Calu3 (cell line): Measurements from ENCODE around the gene EGFLAM. TPM values are rescaled to one million over a fixed set of nuclear protein-coding genes. Genes with fewer than 3 reads are reported as not detected.
"Not testable (repeated sequence)": the region's sequence is repeated elsewhere in the genome, so short reads cannot be mapped to it uniquely, and the experiment has no call there.

ENCODE experiments used
- BruUV-seq: library from RNA; stranded (reverse); fragments of 400-500 nt; replicated peaks from 2 replicates; lab custom pipeline; 2021; lab: Mats Ljungman, UMichigan
- CTCF ChIA-PET: fragments of 300-600 bp; sonication (Branson Sonifier 250); formaldehyde crosslinking; loops from one replicate; lab custom pipeline; 2022; ENCODE audit warnings: antibody characterized with exemption; lab: Charles Lee
- DNase-seq: peaks from one replicate; pipeline ENCODE4 v3.0.0; 2022
- H3K27ac Mint-ChIP-seq: one replicate; pipeline ENCODE4 v1.8.0; 2022; ENCODE audit warnings: mixed read lengths; ENCODE audit not compliant: unreplicated experiment
- H3K27me3 Mint-ChIP-seq: one replicate; pipeline ENCODE4 v1.8.0; 2022; ENCODE audit warnings: mixed read lengths; ENCODE audit not compliant: unreplicated experiment
- H3K36me3 Mint-ChIP-seq: one replicate; pipeline ENCODE4 v1.8.0; 2022; ENCODE audit warnings: mild to moderate bottlenecking, moderate library complexity, mixed read lengths; ENCODE audit not compliant: insufficient read depth, unreplicated experiment
- H3K4me1 Mint-ChIP-seq: one replicate; pipeline ENCODE4 v1.8.0; 2022; ENCODE audit warnings: mild to moderate bottlenecking, low read depth, mixed read lengths; ENCODE audit not compliant: unreplicated experiment
- H3K4me3 Mint-ChIP-seq: one replicate; pipeline ENCODE4 v1.8.0; 2022; ENCODE audit warnings: mild to moderate bottlenecking, low read depth, moderate library complexity, mixed read lengths; ENCODE audit not compliant: unreplicated experiment
- H3K9me3 Mint-ChIP-seq: one replicate; pipeline ENCODE4 v1.8.0; 2022; ENCODE audit warnings: low read depth, mixed read lengths; ENCODE audit not compliant: unreplicated experiment
- CTCF ChIP-seq: fragments of 200-600 bp; IDR thresholded peaks from one replicate; pipeline ENCODE4 v1.8.0; 2022; ENCODE audit warnings: antibody characterized with exemption; ENCODE audit not compliant: unreplicated experiment
- intact Hi-C: fragments of 100-400 bp; cut with micrococcal nuclease; formaldehyde crosslinking; loops from one replicate; pipeline ENCODE4 v1.10.0; 2022; ENCODE audit not compliant: unreplicated experiment
- total RNA-seq: library from RNA; stranded (reverse); gene quantifications from 2 replicates; pipeline ENCODE4 v1.2.3, GENCODE V29; 2022

Gene EGFLAM
- total RNA-seq, 1 experiment from 2014 or later, result not detected

- Mint-ChIP-seq H3K27ac (no peak overlapping the region), H3K36me3 (no peaks in the 10 kb centered on the region), H3K9me3 (no peaks in the 10 kb centered on the region), H3K4me1 (no peaks in the 10 kb centered on the region), H3K4me3 (no peak overlapping the region), H3K27me3 (peaks cover 17% of the 10 kb centered on the region)
- CTCF ChIA-PET, result no interaction called here
- no TSS peak for BruUV-seq
- TF ChIP-seq CTCF, result no peak
- DNase-seq, result no peak
- intact Hi-C loops, result no loop called here
Measured at GRCh38 chr5:38331831-38332230, 73.5 kb downstream of the EGFLAM start.

GRCh38 chr5:38333181-38333580, 74.8 kb downstream of the EGFLAM start:
- H3K4me3 Mint-ChIP-seq, H3K27ac Mint-ChIP-seq, intact Hi-C loops, DNase-seq, H3K4me1 Mint-ChIP-seq, H3K36me3 Mint-ChIP-seq, BruUV-seq, H3K9me3 Mint-ChIP-seq: not testable (repeated sequence)
- CTCF ChIA-PET, result interaction anchor here (0.6 kb wide), 2 partner anchors 12 to 34 kb away, joined by 4 read pairs; no protein-coding TSS in a partner anchor
- peaks cover 29% of the 10 kb centered on the region for H3K27me3 Mint-ChIP-seq

GRCh38 chr5:38338455-38338854, 80.1 kb downstream of the EGFLAM start:
- CTCF ChIA-PET, result no interaction called here
- Mint-ChIP-seq H3K27me3 (peaks cover 65% of the 10 kb centered on the region), H3K9me3 (no peaks in the 10 kb centered on the region), H3K4me3 (no peak overlapping the region), H3K4me1 (no peaks in the 10 kb centered on the region), H3K27ac (no peak overlapping the region), H3K36me3 (no peaks in the 10 kb centered on the region)
- BruUV-seq, result no TSS peak
- DNase-seq, result no peak
- TF ChIP-seq CTCF, result no peak
- intact Hi-C loops, result no loop called here

GRCh38 chr5:38339446-38339845, 81.1 kb downstream of the EGFLAM start:
- Mint-ChIP-seq H3K4me1 (no peaks in the 10 kb centered on the region), H3K27me3 (peaks cover 58% of the 10 kb centered on the region), H3K4me3 (no peak overlapping the region), H3K27ac (no peak overlapping the region), H3K36me3 (no peaks in the 10 kb centered on the region), H3K9me3 (no peaks in the 10 kb centered on the region)
- intact Hi-C loops, result no loop called here
- CTCF ChIA-PET, result interaction anchor here (0.7 kb wide), 1 partner anchor 15 kb away, joined by 4 read pairs; no protein-coding TSS in a partner anchor
- no peak for TF ChIP-seq CTCF
- DNase-seq, result no peak
- BruUV-seq, result no TSS peak

GRCh38 chr5:38341056-38341455, 82.7 kb downstream of the EGFLAM start:
- Mint-ChIP-seq H3K36me3 (no peaks in the 10 kb centered on the region), H3K4me1 (no peaks in the 10 kb centered on the region), H3K9me3 (no peaks in the 10 kb centered on the region), H3K27me3 (peaks cover 74% of the 10 kb centered on the region), H3K4me3 (no peak overlapping the region), H3K27ac (no peak overlapping the region)
- BruUV-seq, result no TSS peak
- CTCF ChIA-PET, result no interaction called here
- DNase-seq, result no peak
- intact Hi-C loops, result no loop called here
- no peak for TF ChIP-seq CTCF
